ENCODE measurements around the gene DYSF. TPM values are rescaled to one million over a fixed set of nuclear protein-coding genes. Genes with fewer than 3 reads are reported as not detected.
A peak's percentile ranks its signal among the peaks of the same experiment; 100 is the strongest.
"Not testable (repeated sequence)": the region's sequence is repeated elsewhere in the genome, so short reads cannot be mapped to it uniquely, and the experiment has no call there.

DYSF gene
- total RNA-seq, result 47.2 and 85.9 TPM in 2 replicates

- peak in 1 of 2 donors; percentile 52 for DNase-seq (ENCODE audit: low read depth in 2 of 2)
These were observed at the start of gene DYSF for GRCh38 chr2:71453404-71454220. DYSF (plus strand) TSS chr2:71453561.

GRCh38 chr2:71409611-71410010 is 43.8 kb upstream of the DYSF start:
- DNase-seq (ENCODE audit: low read depth in 2 of 2), result no peak

DNA sequence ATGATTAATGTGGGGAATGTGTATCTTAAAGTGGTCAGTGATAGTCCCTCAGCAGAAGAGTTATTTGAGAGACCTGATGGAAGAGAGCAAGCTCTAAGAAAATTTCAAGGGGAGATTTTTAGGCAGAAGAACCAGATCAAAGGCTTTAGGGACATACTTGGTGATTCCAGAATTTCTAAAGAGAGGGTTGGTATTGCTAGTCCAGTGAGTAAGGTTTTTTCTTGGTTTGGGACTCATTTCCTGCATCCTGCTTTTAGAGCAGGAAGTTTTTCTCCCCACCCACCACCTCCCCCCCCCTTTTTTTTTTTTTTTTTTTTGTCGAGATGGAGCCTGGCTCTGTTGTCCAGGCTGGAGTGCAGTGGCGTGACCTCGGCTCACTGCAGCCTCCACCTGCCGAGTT is 42.7 kb upstream of the DYSF start:
- peak in 1 of 2 donors; percentile 16 for DNase-seq (ENCODE audit: low read depth in 2 of 2)

DNA sequence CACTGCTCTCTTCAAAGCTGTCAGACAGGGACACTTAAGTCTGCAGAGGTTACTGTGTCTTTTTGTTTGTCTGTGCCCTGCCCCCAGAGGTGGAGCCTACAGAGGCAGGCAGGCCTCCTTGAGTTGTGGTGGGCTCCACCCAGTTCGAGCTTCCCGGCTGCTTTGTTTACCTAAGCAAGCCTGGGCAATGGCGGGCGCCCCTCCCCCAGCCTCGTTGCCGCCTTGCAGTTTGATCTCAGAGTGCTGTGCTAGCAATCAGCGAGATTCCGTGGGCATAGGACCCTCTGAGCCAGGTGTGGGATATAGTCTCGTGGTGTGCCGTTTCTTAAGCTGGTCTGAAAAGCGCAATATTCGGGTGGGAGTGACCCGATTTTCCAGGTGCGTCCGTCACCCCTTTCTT is 36.5 kb upstream of the DYSF start:
- DNase-seq (ENCODE audit: low read depth in 2 of 2), result not testable (repeated sequence)

- DNase-seq (ENCODE audit: low read depth in 2 of 2), result no peak
These were observed 35.8 kb upstream of the DYSF start for GRCh38 chr2:71417300-71418202.

DNA sequence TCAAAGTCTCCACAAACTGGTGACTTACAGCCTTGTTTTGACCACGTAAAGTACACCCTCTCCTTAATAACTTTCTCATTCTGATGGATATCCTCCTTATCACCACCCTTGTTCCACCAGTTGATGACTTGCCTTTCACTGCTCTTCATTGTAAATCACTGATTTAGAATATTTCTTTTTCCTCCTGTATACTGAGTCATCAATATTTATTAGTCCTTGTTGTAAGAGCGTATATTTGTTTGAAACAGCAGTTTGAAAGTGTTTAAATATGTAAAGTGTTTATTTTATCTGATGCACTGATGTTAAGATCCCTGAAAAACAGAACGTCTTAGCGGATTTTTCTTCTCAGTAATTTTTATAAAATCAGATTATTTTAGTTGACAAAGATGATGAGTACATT is 34.2 kb upstream of the DYSF start:
- no peak for DNase-seq (ENCODE audit: low read depth in 2 of 2)

DNA sequence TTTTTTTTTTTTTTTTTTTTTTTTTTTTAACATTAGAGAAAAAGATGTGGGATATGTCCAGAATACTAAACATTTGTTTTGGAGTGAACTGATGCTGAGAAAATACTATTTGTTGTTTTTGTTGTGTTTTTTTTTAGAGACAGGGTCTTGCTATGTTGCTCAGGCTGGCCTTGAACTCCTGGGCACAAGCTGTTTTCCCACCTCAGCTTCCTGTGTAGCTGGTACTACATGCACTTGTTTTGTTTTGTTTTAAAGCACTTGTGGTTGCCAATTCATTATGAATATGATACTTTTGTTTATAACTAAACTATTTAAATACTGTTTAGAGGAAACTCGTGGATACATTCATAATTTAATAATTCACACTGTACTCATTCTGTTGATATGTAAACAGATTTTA is 33.4 kb upstream of the DYSF start:
- DNase-seq (ENCODE audit: low read depth in 2 of 2), result peak in 1 of 2 donors; percentile 12

DNA sequence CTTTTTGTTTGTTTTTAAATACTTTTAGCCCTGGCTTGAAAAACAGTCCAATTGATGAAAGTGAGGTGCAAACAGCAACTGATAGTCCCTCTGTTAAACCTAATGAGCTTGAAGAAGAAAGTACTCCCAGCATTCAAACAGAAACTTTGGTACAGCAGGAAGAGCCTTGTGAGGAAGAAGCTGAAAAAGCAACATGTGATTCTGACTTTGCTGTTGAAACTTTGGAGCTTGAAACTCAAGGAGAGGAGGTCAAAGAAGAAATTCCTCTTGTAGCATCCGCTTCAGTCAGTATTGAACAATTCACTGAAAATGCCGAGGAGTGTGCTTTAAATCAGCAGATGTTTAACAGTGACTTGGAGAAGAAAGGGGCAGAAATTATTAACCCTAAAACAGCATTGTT is 30.6 kb upstream of the DYSF start:
- DNase-seq (ENCODE audit: low read depth in 2 of 2), result peak in 1 of 2 donors; percentile 35

GRCh38 chr2:71423817-71424420 is 29.4 kb upstream of the DYSF start:
- DNase-seq (ENCODE audit: low read depth in 2 of 2), result peak in 1 of 2 donors; percentile 88

GRCh38 chr2:71426721-71427120 is 26.6 kb upstream of the DYSF start:
- DNase-seq (ENCODE audit: low read depth in 2 of 2), result no peak

GRCh38 chr2:71428472-71429383 is 24.6 kb upstream of the DYSF start:
- DNase-seq (ENCODE audit: low read depth in 2 of 2), result no peak

DNA sequence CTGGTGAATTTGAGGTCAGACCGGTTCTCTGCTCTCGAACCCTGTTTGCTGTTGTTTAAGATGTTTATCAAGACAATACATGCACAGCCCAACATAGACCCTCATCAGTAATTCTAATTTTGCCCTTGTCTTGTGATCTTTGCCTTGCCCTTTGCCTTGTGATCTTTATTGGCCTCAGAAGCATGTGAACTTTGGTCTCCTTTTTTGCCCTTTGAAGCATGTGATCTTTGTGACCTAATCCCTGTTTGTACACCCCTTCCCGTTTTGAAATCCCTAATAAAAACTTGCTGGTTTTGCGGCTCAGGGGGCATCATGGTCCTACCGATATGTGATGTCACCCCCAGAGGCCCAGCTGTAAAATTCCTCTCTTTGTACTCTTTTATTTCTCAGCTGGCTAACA is 8.2 kb upstream of the DYSF start:
- not testable (repeated sequence) for DNase-seq (ENCODE audit: low read depth in 2 of 2)

DNA sequence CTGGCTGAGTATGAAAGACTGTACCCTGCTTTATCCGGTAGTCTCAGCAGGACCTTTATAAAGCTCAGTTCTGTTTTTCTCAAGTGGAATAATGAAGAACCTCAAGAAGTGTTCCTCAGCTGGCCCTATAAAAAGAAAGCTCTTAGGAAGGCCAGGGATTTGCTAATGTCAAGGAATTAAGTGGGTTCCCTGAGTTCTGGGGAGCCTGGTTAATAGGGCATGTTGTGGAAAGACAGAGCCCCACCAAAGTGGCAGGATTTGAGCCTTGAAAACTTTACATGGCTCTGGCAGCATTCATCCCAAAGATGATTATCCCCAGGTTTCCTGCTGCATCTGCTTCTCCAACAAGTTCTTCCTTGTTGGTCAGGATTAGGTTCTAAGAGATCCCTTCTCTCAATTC is 6.9 kb upstream of the DYSF start:
- no peak for DNase-seq (ENCODE audit: low read depth in 2 of 2)

DNA sequence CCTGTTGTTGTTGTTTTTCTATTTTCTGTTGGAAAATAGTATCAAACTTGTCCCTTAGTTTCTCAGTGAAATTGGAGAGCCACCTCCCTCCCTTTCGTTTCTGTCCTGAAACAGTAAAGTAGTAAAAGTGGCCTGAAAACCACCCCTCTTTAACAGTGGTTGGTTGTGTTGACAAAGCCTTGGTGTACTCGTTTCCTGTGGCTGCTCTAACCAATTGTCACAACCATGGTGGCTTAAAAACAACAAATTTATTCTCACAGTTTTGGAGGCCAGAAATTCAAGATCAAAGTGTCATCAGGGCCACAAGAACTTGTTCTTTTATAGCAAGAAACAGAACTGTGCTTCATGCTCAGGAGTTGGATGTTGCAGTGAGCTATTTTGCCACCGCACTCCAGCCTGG is 4.0 kb upstream of the DYSF start:
- no peak for DNase-seq (ENCODE audit: low read depth in 2 of 2)

DNA sequence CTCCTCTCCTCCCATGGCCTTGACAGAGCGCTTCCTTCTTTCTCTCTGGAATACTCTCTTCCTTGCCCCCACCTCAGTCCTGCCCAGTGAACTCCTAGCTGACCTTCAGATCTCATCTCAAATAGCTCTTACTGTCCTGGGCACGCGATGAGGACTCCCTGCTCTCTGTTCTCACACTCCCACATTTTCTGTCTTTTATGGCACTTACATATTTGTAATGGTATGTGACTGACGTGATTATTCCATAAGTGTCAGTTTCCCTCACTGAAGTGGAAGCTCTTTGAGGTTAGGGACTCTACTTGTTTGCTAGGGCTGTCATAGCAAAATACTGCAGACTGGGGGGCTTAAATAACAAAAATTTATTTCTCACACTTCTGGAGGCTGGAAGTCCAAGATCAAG is 1.7 kb upstream of the DYSF start:
- DNase-seq (ENCODE audit: low read depth in 2 of 2), result no peak

- peak; percentile 61 to 76 for DNase-seq (ENCODE audit: low read depth in 2 of 2)
These were observed 796 bp upstream of the DYSF start for GRCh38 chr2:71452565-71452964.

GRCh38 chr2:71454221-71455010 is 1.1 kb downstream of the DYSF start:
- peak in 1 of 2 donors; percentile 37 for DNase-seq (ENCODE audit: low read depth in 2 of 2)

- DNase-seq (ENCODE audit: low read depth in 2 of 2), result peak; percentile 80 to 91
These were observed 1.8 kb downstream of the DYSF start for GRCh38 chr2:71455011-71455740.
